Hepatic stellate cell (primary cell): Measurements from ENCODE around the gene CDH11.

Experiments
- DNase-seq: peaks from one replicate; pipeline ENCODE4 v3.0.0; 2011; ENCODE audit warnings: low spot score

The CDH11 gene

GRCh38 chr16:65069766-65070165 is 52.1 kb downstream of the CDH11 start:
- no peak for DNase-seq

GRCh38 chr16:65069065-65069464 is 52.8 kb downstream of the CDH11 start:
- peak; percentile 25 for DNase-seq

- DNase-seq = peak; percentile 12
Observed at GRCh38 chr16:65068151-65068740, 53.6 kb downstream of the CDH11 start.

DNA sequence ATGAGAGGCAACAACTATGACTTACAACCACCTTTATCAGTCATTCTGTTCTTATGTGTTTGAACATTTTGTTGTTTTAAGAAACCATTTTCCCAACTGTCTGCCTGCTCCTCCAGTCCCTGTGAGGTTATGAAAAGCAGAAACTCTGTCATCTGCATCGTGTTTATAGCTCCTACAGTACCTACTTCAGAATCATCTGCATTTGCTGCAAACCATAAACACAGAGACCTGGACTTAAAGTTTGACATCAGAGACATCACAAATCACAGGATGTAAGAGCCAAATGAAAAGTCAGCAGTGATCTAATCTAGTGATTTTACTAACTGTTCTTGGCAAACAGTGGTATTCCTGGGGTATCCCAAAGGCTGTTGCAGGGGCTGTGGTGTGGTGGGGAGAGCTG is 55.2 kb downstream of the CDH11 start:
- no peak for DNase-seq

DNA sequence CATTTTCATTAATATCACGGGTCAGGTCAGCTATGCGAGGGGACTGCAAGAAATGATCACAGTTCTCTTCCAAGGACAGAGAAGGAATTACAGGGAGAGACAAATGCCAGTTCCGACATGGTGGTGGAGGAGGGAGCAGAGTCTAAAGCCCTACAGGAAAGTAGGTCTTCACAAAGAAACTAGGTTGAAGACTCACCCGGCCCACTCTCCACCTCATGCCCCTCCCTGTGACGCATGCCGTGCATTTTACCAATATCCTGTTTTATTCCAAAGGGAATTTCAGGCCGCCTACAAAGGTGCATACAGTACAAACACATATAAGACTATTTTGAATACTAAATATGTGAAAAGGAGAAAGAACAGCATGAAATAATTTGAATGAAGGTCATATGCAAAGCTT is 56.8 kb downstream of the CDH11 start:
- no peak for DNase-seq

- no peak for DNase-seq
Observed at GRCh38 chr16:65064131-65064530, 57.7 kb downstream of the CDH11 start.

- DNase-seq = no peak
Observed at GRCh38 chr16:65062736-65063583, 58.9 kb downstream of the CDH11 start.

DNA sequence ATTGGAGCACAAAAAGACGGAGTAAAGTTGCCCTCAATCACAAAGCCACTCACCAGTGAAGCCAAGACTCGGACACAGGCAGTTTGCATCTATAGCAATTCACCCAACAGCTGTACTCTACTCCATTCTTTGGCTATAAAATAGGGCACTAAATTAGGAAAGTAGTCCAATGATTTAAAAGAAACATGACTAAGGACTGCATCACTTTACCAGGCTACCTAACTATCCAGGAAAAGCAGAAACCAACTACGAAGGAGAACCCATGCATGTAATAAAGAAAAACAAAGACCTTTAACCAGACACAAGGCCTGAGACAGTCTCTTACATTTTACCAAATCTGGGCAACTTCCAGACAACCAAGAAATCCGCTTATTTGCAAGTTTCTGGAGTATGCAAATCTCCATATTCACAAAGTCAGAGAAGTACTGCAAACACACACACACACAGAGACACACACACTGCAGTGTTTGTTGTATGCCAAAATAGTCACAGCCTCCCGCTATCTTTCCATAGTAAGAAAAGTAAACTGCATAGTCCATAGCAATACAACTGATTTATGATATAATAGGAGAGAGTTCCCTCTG is 59.8 kb downstream of the CDH11 start:
- no peak for DNase-seq

DNA sequence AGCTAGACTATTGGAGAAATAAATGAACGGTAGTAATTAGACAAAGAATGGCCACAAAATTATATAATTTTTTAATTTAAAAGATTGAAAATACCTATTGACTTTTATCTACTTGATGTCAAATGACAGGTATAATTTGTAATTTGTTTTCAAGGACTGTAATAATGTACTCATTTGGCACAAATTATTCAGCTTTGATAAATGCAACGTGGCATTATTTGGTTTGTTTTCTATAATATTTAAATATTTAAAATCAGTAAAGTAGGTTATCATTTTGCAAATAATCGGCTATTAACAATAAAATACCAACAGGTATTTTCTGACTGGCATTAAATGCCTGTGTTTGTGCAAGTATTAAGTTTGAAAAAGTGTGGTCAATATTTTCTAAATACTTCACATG is 60.6 kb downstream of the CDH11 start:
- no peak for DNase-seq

DNA sequence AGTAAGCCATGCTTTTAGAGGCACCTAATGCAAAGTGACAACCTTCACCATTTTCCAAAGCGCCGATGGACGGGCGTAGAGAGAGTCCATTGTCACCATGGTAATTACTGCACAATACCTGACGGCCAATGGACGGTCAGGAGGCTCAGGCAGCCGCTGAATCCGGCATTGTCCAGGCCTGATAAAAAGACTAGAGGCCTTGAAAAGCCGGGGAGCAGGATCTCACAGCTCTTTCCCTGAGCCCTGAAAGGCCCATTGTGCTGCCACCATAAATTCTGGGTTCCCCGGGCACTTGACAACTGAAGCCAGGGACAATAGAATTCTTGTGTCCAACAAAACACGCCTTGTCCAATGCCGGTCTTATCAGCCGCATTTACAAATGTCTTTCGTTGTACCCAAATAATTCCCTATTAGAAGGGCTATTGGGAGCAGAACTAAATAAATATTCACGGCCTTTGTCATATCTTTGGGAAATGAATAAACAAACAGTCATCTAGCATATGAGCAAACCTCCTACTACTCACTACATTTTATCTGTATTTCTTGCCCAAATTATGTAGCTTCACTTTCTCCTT is 62.4 kb downstream of the CDH11 start:
- no peak for DNase-seq

GRCh38 chr16:65057184-65057583 is 64.7 kb downstream of the CDH11 start:
- no peak for DNase-seq

- no peak for DNase-seq
Observed at GRCh38 chr16:65054457-65054856, 67.4 kb downstream of the CDH11 start.

- DNase-seq = no peak
Observed at GRCh38 chr16:65049679-65050078, 72.2 kb downstream of the CDH11 start.

DNA sequence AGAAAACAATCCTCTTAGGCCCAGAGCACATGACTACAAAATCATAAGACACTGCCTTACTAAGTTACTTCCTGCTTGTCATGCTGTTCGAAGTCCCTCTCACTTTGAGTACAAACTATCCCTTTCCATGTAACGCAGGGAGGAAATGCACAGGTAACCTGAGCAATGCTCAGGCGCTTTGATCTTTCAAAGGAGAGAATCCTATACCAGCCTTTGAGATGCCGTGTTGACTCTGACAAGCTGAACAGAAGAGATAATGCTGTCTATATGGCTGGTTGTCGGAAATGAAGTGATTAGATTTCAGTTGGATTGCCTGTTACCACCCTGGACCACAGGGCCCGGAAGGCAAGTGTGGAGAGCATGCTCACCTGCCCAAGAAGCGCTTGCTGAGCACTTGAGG is 75.9 kb downstream of the CDH11 start:
- no peak for DNase-seq

DNA sequence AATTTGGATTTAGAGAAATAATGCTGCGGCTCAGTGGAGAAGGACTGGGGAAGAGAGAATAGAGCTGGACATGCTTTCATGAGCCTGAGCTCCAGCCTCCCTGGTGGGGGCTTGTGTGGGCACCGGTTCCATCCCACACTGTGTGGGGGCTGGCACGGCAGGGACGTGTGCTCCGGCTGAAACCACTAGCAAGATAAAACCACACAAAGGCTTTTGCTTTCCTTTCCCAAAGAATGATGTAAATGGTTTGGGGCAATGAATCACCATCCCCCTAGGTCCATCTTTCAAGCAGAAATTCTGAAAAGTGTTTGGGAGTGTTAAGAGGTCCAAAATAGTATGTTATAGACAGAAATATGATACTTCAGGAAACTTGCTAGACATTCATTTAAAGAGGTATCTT is 77.0 kb downstream of the CDH11 start:
- peak; percentile 34 for DNase-seq

- no peak for DNase-seq
Observed at GRCh38 chr16:65044026-65044425, 77.8 kb downstream of the CDH11 start.

GRCh38 chr16:65042438-65043365 is 79.2 kb downstream of the CDH11 start:
- no peak for DNase-seq

DNA sequence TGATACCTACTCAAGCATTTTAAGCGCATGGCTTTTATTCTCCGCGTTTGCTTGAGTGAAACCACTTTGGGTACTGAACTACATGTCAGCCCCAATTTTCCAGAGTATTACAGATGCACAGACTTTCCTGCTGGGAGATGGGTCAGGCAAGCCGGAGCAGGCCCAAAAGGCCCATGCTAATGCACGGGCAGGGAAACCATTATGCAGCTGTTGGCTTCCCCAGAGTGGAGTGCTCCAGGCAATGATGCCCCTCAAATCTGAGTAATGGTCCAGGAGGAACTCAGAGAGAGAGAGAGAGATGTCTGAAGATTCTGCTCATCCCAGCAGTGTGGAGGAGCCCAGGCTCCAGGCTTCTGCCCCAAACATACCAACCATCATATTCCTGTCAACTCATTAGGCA is 80.2 kb downstream of the CDH11 start:
- DNase-seq = no peak

GRCh38 chr16:65038100-65038499 is 83.8 kb downstream of the CDH11 start:
- no peak for DNase-seq

GRCh38 chr16:65037556-65037955 is 84.3 kb downstream of the CDH11 start:
- no peak for DNase-seq

DNA sequence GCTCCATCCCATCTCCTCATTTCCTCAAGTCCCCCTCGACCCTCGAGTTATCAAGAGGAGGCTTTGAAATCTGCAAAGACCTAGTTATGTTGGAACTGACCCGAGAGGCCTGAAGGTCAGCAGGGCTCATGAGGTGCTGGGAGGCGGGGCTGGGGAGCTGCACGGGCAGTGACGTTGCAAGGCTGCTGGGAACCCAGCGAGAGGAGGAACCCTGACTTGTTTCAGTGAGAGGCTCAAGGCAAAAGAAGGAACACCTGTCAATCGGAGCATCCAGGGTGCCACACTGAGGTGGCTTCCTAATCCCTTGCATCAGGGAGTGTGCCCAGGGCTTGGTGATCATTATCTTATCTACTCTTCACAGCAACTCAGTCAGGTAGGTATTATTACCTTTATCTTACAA is 86.9 kb downstream of the CDH11 start:
- DNase-seq = no peak

GRCh38 chr16:65032387-65032786 is 89.5 kb downstream of the CDH11 start:
- no peak for DNase-seq
